Sigmoid colon (tissue), 7 donors: ENCODE measurements around the gene MYADML2. TPM values are rescaled to one million over a fixed set of nuclear protein-coding genes. Genes with fewer than 3 reads are reported as not detected.

ENCODE experiments used
- DNase-seq: peaks from one replicate; pipeline ENCODE4 v3.0.0-alpha.2; 2019
- H3K27ac ChIP-seq, 4 donors: fragments of 200-600 bp; sonication (generic); one replicate each; pipeline ENCODE4 v1.5.1; 2016 to 2019; ENCODE audit warnings: mild to moderate bottlenecking in 1 of 4
- H3K27me3 ChIP-seq, 3 donors: fragments of 200-600 bp; sonication (generic); one replicate each; pipeline ENCODE4 v1.5.1; 2019; ENCODE audit warnings: mild to moderate bottlenecking in 1 of 3
- H3K36me3 ChIP-seq, 4 donors: fragments of 200-600 bp; sonication (generic); one replicate each; pipeline ENCODE4 v1.5.1; 2016 to 2019
- H3K4me1 ChIP-seq, 4 donors: fragments of 200-600 bp; sonication (generic); one replicate each; pipeline ENCODE4 v1.5.1; 2017 to 2019
- H3K4me3 ChIP-seq, 4 donors: fragments of 200-600 bp; sonication (generic); one replicate each; pipeline ENCODE4 v1.5.1; 2017 to 2019; ENCODE audit warnings: mild to moderate bottlenecking in 2 of 4, moderate library complexity in 1 of 4
- H3K9me3 ChIP-seq, 4 donors: fragments of 200-600 bp in 3 of 4; sonication (generic) in 3 of 4; one replicate each; pipeline versions ENCODE4 v1.5.1 to v1.6.1; 2013 to 2019
- CTCF ChIP-seq, 4 experiments: fragments of 450-650 bp in 3 of 4; fragments of 200-600 bp in 1 of 4; IDR thresholded peaks; one replicate each; pipeline ENCODE4 v1.5.1; 2016 to 2019; ENCODE audit warnings: antibody characterized with exemption in 4 of 4, mild to moderate bottlenecking in 3 of 4, moderate library complexity in 2 of 4
- EP300 ChIP-seq, 4 donors: sonication (generic); formaldehyde crosslinking; IDR thresholded peaks; one replicate each; pipeline ENCODE4 v1.6.1; 2017; ENCODE audit warnings: antibody characterized with exemption in 4 of 4
- POLR2A ChIP-seq, 2 donors: fragments of 450-650 bp; IDR thresholded peaks; one replicate each; pipeline ENCODE4 v1.6.1; 2016; ENCODE audit warnings: antibody characterized with exemption in 2 of 2, mild to moderate bottlenecking in 2 of 2, moderate library complexity in 2 of 2
- POLR2AphosphoS5 ChIP-seq, 4 donors: sonication (generic); formaldehyde crosslinking; IDR thresholded peaks; one replicate each; pipeline ENCODE4 v1.6.1; 2017; ENCODE audit warnings: antibody characterized with exemption in 4 of 4
- WGBS, 2 donors: extraction: QIAGEN DNeasy Blood & Tissue Kit; methylation state at CpG; one replicate each; pipeline ENCODE4 v1.1.7; 2013; 5-methylcytosine and 5-hydroxymethylcytosine counted together
- intact Hi-C: fragments of 100-400 bp; cut with DNase I; formaldehyde crosslinking; loops from one replicate; pipeline ENCODE4 v1.15.1; 2023
- polyA plus RNA-seq, 3 donors: library from polyadenylated mRNA; stranded (reverse); fragments of 200-250 nt; gene quantifications; one replicate each; pipeline ENCODE4 v1.2.3, GENCODE V29; 2013
- total RNA-seq, 4 donors: library from RNA; depleted of rRNA; stranded (reverse); fragments of >200 nt; gene quantifications; one replicate each; pipeline ENCODE4 v1.1.0, GENCODE V29; 2016
- donor health status: healthy with polysubstance abuse.
- donor health status: Bipolar disorder and iron deficiency.
- donor health status: healthy.

The MYADML2 gene
- total and polyA plus RNA-seq, 7 donors = not detected

GRCh38 chr17:81902653-81903414, 44.2 kb downstream of the MYADML2 start:
- H3K4me1 ChIP-seq = peaks cover 0 to 15% (median 14%) of the 10 kb centered on the region in 4 donors
- intact Hi-C loops = no loop called here
- H3K27me3 ChIP-seq = peaks cover 4 to 27% (median 23%) of the 10 kb centered on the region in 3 donors
- no peak overlapping the region for H3K27ac ChIP-seq
- TF ChIP-seq EP300 (IDR thresholded peaks at IDR 0.05) (no peak), POLR2AphosphoS5 (IDR thresholded peaks at IDR 0.05) (no peak), POLR2A (IDR thresholded peaks at IDR 0.05) (no peak), CTCF (IDR thresholded peaks at IDR 0.05) (no peak)
- 24 to 41% methylated on average over 47 of the region's 47 CpGs for WGBS, 2 donors
- DNase-seq = no peak
- H3K9me3 ChIP-seq = no peaks in the 10 kb centered on the region
- peak overlapping the region in 3 of 4 donors; percentile 29 to 46 (median 39) for H3K4me3 ChIP-seq
- peaks cover 0 to 35% (median 24%) of the 10 kb centered on the region in 4 donors for H3K36me3 ChIP-seq

- H3K27me3 ChIP-seq = peaks cover 4 to 27% (median 23%) of the 10 kb centered on the region in 3 donors
- TF ChIP-seq POLR2AphosphoS5 (IDR thresholded peaks at IDR 0.05) (no peak), EP300 (IDR thresholded peaks at IDR 0.05) (no peak), CTCF (IDR thresholded peaks at IDR 0.05) (no peak), POLR2A (IDR thresholded peaks at IDR 0.05) (no peak)
- no peak for DNase-seq
- H3K9me3 ChIP-seq = no peaks in the 10 kb centered on the region
- no peak within 1 kb of the TSS for H3K27ac ChIP-seq
- peak within 1 kb of the TSS in 3 of 4 donors; percentile 29 to 46 (median 39) for H3K4me3 ChIP-seq
- 1 to 2% methylated on average over 79 of the region's 79 CpGs for WGBS, 2 donors
- H3K36me3 ChIP-seq = peaks cover 0 to 42% (median 27%) of the 10 kb centered on the region in 4 donors
- intact Hi-C loops = no loop called here
- peaks cover 0 to 15% (median 14%) of the 10 kb centered on the region in 4 donors for H3K4me1 ChIP-seq
Observed at GRCh38 chr17:81902023-81902652, 44.9 kb downstream of the MYADML2 start, which contains the start of gene NPB. Gene NPB, plus strand, starts transcription at chr17:81902238. Its CDS starts 40 bp downstream, at chr17:81902278.

- peak overlapping the region in 3 of 4 donors; percentile 29 to 46 (median 39) for H3K4me3 ChIP-seq
- H3K36me3 ChIP-seq = peaks cover 0 to 50% (median 28%) of the 10 kb centered on the region in 4 donors
- intact Hi-C loops = no loop called here
- H3K9me3 ChIP-seq = no peaks in the 10 kb centered on the region
- DNase-seq = no peak
- 47 to 54% methylated on average over 21 of the region's 21 CpGs for WGBS, 2 donors
- H3K4me1 ChIP-seq = peaks cover 0 to 15% (median 14%) of the 10 kb centered on the region in 4 donors
- no peak for TF ChIP-seq POLR2AphosphoS5 (IDR thresholded peaks at IDR 0.05)
- TF ChIP-seq EP300 (IDR thresholded peaks at IDR 0.05) = no peak
- TF ChIP-seq CTCF (IDR thresholded peaks at IDR 0.05) = no peak
- no peak for TF ChIP-seq POLR2A (IDR thresholded peaks at IDR 0.05)
- no peak overlapping the region for H3K27ac ChIP-seq
- H3K27me3 ChIP-seq = peaks cover 4 to 27% (median 23%) of the 10 kb centered on the region in 3 donors
Observed at GRCh38 chr17:81901167-81902022, 45.6 kb downstream of the MYADML2 start.

GRCh38 chr17:81900181-81900820, 46.7 kb downstream of the MYADML2 start:
- no peaks in the 10 kb centered on the region for H3K9me3 ChIP-seq
- H3K27ac ChIP-seq = no peak overlapping the region
- H3K36me3 ChIP-seq = peaks cover 4 to 61% (median 34%) of the 10 kb centered on the region in 4 donors
- TF ChIP-seq EP300 (IDR thresholded peaks at IDR 0.05) (no peak), POLR2A (IDR thresholded peaks at IDR 0.05) (no peak), POLR2AphosphoS5 (IDR thresholded peaks at IDR 0.05) (no peak), CTCF (IDR thresholded peaks at IDR 0.05) (no peak)
- H3K4me1 ChIP-seq = peaks cover 0 to 15% (median 14%) of the 10 kb centered on the region in 4 donors
- 85 to 88% methylated on average over 18 of the region's 18 CpGs for WGBS, 2 donors
- intact Hi-C loops = no loop called here
- no peak overlapping the region for H3K4me3 ChIP-seq
- peaks cover 4 to 27% (median 23%) of the 10 kb centered on the region in 3 donors for H3K27me3 ChIP-seq
- DNase-seq = no peak
